ENCODE data around the gene CAMTA1.
"Not testable (repeated sequence)": the region's sequence is repeated elsewhere in the genome, so short reads cannot be mapped to it uniquely, and the experiment has no call there.

The CAMTA1 gene

GRCh38 chr1:6810146-6810734, 25.0 kb downstream of the CAMTA1 start:
- DNase-seq, result not testable (repeated sequence)

GRCh38 chr1:6811583-6811982, 26.3 kb downstream of the CAMTA1 start:
- DNase-seq, result no peak

GRCh38 chr1:6813165-6813564, 27.9 kb downstream of the CAMTA1 start:
- no peak for DNase-seq

- no peak for DNase-seq
Measured at GRCh38 chr1:6815726-6816125, 30.5 kb downstream of the CAMTA1 start.

- DNase-seq, result no peak
Measured at GRCh38 chr1:6819246-6820040, 34.2 kb downstream of the CAMTA1 start.

GRCh38 chr1:6820899-6821298, 35.6 kb downstream of the CAMTA1 start:
- no peak for DNase-seq

GRCh38 chr1:6822530-6823359, 37.5 kb downstream of the CAMTA1 start:
- DNase-seq, result no peak

- no peak for DNase-seq
Measured at GRCh38 chr1:6823793-6824192, 38.5 kb downstream of the CAMTA1 start.

GRCh38 chr1:6824665-6825368, 39.6 kb downstream of the CAMTA1 start:
- DNase-seq, result no peak

GRCh38 chr1:6825828-6826227, 40.6 kb downstream of the CAMTA1 start:
- no peak for DNase-seq

- DNase-seq, result no peak
Measured at GRCh38 chr1:6827079-6827478, 41.8 kb downstream of the CAMTA1 start.

- DNase-seq, result no peak
Measured at GRCh38 chr1:6827630-6828165, 42.4 kb downstream of the CAMTA1 start.

GRCh38 chr1:6831366-6831765, 46.1 kb downstream of the CAMTA1 start:
- no peak for DNase-seq

- DNase-seq, result not testable (repeated sequence)
Measured at GRCh38 chr1:6832006-6832405, 46.8 kb downstream of the CAMTA1 start.

- DNase-seq, result no peak
Measured at GRCh38 chr1:6832531-6833188, 47.4 kb downstream of the CAMTA1 start.

GRCh38 chr1:6833804-6834203, 48.5 kb downstream of the CAMTA1 start:
- no peak for DNase-seq

- DNase-seq, result no peak
Measured at GRCh38 chr1:6834366-6834765, 49.1 kb downstream of the CAMTA1 start.

- DNase-seq, result no peak
Measured at GRCh38 chr1:6835139-6835538, 49.9 kb downstream of the CAMTA1 start.

- DNase-seq, result no peak
Measured at GRCh38 chr1:6842301-6842700, 57.0 kb downstream of the CAMTA1 start.

- not testable (repeated sequence) for DNase-seq
Measured at GRCh38 chr1:6845786-6846185, 60.5 kb downstream of the CAMTA1 start.

- DNase-seq, result no peak
Measured at GRCh38 chr1:6848816-6849215, 63.6 kb downstream of the CAMTA1 start.

- no peak for DNase-seq
Measured at GRCh38 chr1:6850537-6850936, 65.3 kb downstream of the CAMTA1 start.
